NT2/D1 (cell line): ENCODE results near the gene KCNK5.

Experiments used
- YY1 ChIP-seq: IDR thresholded peaks from 2 replicates; pipeline ENCODE4 v1.6.1; 2011; ENCODE audit not compliant: insufficient read length, insufficient read depth
- ZNF274 ChIP-seq: IDR thresholded peaks from 2 replicates; pipeline ENCODE4 v1.6.1; 2011; ENCODE audit warnings: mild to moderate bottlenecking, low read depth, low read length

DNA sequence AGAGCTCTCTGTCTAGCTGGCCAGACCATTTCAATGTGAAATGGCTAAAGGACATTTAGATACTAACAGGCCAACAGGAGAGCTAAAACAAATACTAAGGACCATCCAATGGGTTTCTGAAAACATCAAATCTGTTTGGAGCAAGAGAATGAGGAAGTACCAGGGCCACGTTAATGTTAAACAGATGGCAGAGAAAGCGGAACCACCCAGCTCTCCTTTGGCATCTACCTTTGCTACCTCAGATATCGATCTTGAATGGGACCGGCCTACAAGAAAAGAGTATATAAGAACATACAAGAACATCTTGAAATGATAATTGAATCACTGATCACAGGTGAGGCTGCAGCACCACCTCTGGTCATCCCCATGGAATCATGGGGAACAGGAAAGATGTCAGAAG is 31.8 kb downstream of the KCNK5 start:
- TF ChIP-seq YY1 (no peak), ZNF274 (no peak)
